C4-2B (cell line): ENCODE data around the gene COP1.
"Not testable (repeated sequence)": the region's sequence is repeated elsewhere in the genome, so short reads cannot be mapped to it uniquely, and the experiment has no call there.

Source experiments
- CTCF ChIP-seq: fragments of 450-650 bp; conservative IDR thresholded peaks from 2 replicates; pipeline ENCODE4 v1.5.1; 2017; ENCODE audit warnings: mild to moderate bottlenecking
- ZFX ChIP-seq: fragments of 450-650 bp; IDR thresholded peaks from 2 replicates; pipeline ENCODE4 v1.6.1; 2017

GRCh38 chr1:175994660-175995059 is 212.4 kb downstream of the COP1 start:
- TF ChIP-seq CTCF, ZFX: not testable (repeated sequence)
